ENCODE data around the gene ERC2. TPM values are rescaled to one million over a fixed set of nuclear protein-coding genes. Genes with fewer than 3 reads are reported as not detected.

The ERC2 gene
- total and polyA plus RNA-seq, 2 of the 13 experiments (the other 11 are each of a cell fraction or from before 2014, with no cell fraction given), result 0.16 to 0.22 TPM

DNA sequence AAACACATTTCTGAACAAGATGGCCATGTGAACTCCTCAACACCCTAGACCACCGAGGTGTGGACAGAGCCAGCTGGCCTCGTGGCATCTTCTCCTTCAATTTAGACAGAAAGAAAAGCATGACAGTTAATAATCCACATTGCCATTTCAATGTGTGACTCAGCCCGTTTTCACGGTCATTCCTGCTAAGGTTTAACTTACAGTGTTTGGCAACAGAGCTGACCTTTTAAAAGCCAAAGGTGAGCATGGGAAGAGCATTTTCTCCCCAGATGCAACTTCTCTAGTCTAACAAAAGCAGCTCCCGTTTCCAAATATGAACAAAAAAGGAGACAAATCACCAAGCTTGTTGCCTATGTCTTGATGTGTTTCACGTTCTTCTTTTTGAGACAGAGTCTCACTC, 563.6 kb downstream of the ERC2 start (continued):
- TF ChIP-seq, protein P1, sequence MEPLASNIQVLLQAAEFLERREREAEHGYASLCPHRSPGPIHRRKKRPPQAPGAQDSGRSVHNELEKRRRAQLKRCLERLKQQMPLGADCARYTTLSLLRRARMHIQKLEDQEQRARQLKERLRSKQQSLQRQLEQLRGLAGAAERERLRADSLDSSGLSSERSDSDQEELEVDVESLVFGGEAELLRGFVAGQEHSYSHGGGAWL (CRISPR knock-in tag; IDR thresholded peaks at IDR 0.05), result no peak

DNA sequence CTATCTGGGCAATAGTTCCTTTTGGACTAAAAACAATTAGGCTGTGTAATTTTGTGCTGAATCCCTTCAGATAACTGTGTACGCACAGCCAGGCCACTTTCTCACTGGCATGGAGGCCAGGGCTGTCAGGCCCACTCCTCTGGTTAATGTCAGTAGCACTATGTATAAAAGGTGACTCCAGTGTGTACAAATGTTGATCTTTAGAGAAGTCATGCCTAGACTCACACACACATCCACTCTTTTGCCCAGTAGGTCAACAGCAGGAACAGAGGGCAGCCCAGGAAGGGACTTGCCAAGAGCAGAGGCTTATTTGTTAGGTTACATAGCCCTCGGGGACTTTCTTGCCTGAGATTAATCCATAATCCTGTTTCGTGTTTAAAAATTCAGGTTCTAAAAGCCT, 564.6 kb downstream of the ERC2 start:
- Histone ChIP-seq H3K9me3 (ENCODE audit: low read length) (no peaks in the 10 kb centered on the region), H3K27me3 (ENCODE audit: control insufficient read depth in 1 of 2, insufficient read depth in 2 of 2, low read length in 2 of 2) (no peaks in the 10 kb centered on the region), H3K4me2 (ENCODE audit: low read depth, low read length) (no peak overlapping the region), H3K36me3 (replicated peaks in 1 of 2; ENCODE audit: control insufficient read depth in 1 of 2, insufficient read depth in 2 of 2, low read length in 2 of 2) (no peaks in the 10 kb centered on the region), H2AFZ (ENCODE audit: low read length) (no peak overlapping the region), H4K20me1 (ENCODE audit: insufficient read depth, low read length) (no peaks in the 10 kb centered on the region), H3K79me2 (ENCODE audit: insufficient read depth, low read length) (no peaks in the 10 kb centered on the region), H3K4me3 (replicated peaks in 1 of 3; ENCODE audit: insufficient read depth in 1 of 3, low read depth in 2 of 3, low read length in 3 of 3) (no peak overlapping the region), H3K9ac (ENCODE audit: insufficient read depth, low read depth, low read length) (no peak overlapping the region), H3K27ac (ENCODE audit: extremely low read length, insufficient read depth, low read length) (no peak overlapping the region), H3K4me1 (ENCODE audit: insufficient read depth, low read length) (no peaks in the 10 kb centered on the region)
- FAIRE-seq (no peak), ATAC-seq (no peak), DNase-seq (ENCODE audit: low spot score) (no peak)
- ChIA-PET CTCF (ENCODE audit: low intra/inter-chr PET ratio, low total read pairs) (no interaction called here), POLR2A (no interaction called here)
- intact Hi-C loops (cut with micrococcal nuclease; ENCODE audit: unreplicated experiment), result no loop called here
- no peak for TF ChIP-seq ADNP (CRISPR knock-in tag; IDR thresholded peaks at IDR 0.05)
- TF ChIP-seq NRL (CRISPR knock-in tag; IDR thresholded peaks at IDR 0.05; ENCODE audit: borderline replicate concordance), result no peak
- no peak for TF ChIP-seq RAD51 (IDR thresholded peaks at IDR 0.05; ENCODE audit: borderline replicate concordance)
- no peak for TF ChIP-seq KLF16 (CRISPR knock-in tag; IDR thresholded peaks at IDR 0.05)
- TF ChIP-seq, protein P2, sequence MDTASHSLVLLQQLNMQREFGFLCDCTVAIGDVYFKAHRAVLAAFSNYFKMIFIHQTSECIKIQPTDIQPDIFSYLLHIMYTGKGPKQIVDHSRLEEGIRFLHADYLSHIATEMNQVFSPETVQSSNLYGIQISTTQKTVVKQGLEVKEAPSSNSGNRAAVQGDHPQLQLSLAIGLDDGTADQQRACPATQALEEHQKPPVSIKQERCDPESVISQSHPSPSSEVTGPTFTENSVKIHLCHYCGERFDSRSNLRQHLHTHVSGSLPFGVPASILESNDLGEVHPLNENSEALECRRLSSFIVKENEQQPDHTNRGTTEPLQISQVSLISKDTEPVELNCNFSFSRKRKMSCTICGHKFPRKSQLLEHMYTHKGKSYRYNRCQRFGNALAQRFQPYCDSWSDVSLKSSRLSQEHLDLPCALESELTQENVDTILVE (CRISPR knock-in tag; IDR thresholded peaks at IDR 0.05), result no peak
- no peak for TF ChIP-seq KDM1A (CRISPR knock-in tag; IDR thresholded peaks at IDR 0.05)
- TF ChIP-seq HDAC2 (CRISPR knock-in tag; IDR thresholded peaks at IDR 0.05), result no peak
- TF ChIP-seq, protein P3, sequence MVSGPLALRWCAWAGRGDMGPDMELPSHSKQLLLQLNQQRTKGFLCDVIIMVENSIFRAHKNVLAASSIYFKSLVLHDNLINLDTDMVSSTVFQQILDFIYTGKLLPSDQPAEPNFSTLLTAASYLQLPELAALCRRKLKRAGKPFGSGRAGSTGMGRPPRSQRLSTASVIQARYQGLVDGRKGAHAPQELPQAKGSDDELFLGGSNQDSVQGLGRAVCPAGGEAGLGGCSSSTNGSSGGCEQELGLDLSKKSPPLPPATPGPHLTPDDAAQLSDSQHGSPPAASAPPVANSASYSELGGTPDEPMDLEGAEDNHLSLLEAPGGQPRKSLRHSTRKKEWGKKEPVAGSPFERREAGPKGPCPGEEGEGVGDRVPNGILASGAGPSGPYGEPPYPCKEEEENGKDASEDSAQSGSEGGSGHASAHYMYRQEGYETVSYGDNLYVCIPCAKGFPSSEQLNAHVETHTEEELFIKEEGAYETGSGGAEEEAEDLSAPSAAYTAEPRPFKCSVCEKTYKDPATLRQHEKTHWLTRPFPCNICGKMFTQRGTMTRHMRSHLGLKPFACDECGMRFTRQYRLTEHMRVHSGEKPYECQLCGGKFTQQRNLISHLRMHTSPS (CRISPR knock-in tag; IDR thresholded peaks at IDR 0.05; ENCODE audit: low read depth), result no peak
- TF ChIP-seq RFXANK (CRISPR knock-in tag; IDR thresholded peaks at IDR 0.05), result no peak
- TF ChIP-seq ZNF768 (CRISPR knock-in tag; IDR thresholded peaks at IDR 0.05), result no peak
- TF ChIP-seq MYC (CRISPR knock-in tag; IDR thresholded peaks at IDR 0.05; ENCODE audit: borderline replicate concordance), result no peak
- no peak for TF ChIP-seq HNRNPUL1 (IDR thresholded peaks at IDR 0.05; ENCODE audit: low read depth, low read length)
- TF ChIP-seq REL (CRISPR knock-in tag; conservative IDR thresholded peaks at IDR 0.05), result no peak
- TF ChIP-seq ZNF446 (CRISPR knock-in tag; IDR thresholded peaks at IDR 0.05), result no peak
- TF ChIP-seq HOXA5 (CRISPR knock-in tag; IDR thresholded peaks at IDR 0.05), result no peak
- TF ChIP-seq ZNF891 (CRISPR knock-in tag; IDR thresholded peaks at IDR 0.05), result no peak
- TF ChIP-seq HOXA3 (CRISPR knock-in tag; IDR thresholded peaks at IDR 0.05), result no peak
- TF ChIP-seq CEBPB (IDR thresholded peaks at IDR 0.05; ENCODE audit: borderline replicate concordance, low read depth, low read length), result no peak
- TF ChIP-seq XRCC5 (optimal IDR thresholded peaks at IDR 0.05; ENCODE audit: low read length), result no peak
- in situ Hi-C loops (cut with HindIII; ENCODE audit: extremely low pct_ligation_motif_present, low pct_unique_long_range_greater_than_20kb), result loop anchor here (5.0 to 25.0 kb wide), 2 partner anchors 416 to 1041 kb away; partner anchors contain the start of gene WNT5A
- no TSS peak for BruUV-seq (replicated peaks)
- 25% methylated on average over 3 of the region's 3 CpGs for WGBS (ENCODE audit: low lambda C conversion rate)
